Epidermal melanocyte (primary cell): Measurements from ENCODE around the gene SIGLEC1.

Source experiments
- DNase-seq: peaks from one replicate; pipeline ENCODE4 v3.0.0; 2011; ENCODE audit warnings: low spot score; ENCODE audit not compliant: insufficient read length

SIGLEC1 gene

DNA sequence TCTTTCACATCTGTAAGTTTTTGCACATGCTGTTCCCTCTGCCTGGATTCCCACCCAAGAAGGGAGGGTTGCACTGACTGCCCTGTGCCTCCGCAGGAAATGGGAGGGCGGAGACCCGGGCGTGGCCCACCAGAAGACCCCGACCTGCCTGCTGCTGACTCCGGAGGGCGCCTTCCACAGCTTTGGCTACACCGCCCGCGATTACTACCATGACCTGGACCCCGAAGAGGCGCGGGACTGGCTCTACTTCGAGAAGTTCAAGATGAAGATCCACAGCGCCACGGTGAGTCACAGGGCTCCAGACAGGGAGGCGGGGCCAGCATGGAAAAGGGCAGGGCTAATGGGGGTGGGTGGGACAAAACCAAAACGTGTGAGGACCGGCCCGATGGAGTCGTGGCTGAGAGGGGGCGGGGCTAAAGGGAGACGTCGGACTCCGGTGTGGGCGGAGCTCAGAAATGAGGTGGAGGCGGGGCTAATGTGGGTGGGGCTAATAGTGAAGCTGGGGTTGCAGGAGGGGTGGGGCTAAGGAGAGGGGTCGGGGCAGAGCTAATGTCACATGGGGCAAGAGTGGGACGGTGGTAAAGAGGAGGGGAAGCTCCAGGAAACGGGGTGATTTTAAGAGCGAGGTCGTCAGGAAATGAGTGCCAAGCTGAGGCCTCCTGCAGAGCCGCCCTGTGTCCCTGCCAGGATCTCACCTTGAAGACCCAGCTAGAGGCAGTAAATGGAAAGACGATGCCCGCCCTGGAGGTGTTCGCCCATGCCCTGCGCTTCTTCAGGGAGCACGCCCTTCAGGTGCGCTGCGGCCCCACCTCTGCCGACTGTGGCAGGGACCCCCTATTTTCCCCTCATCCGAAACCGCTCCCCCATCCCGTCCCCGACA is 32.6 kb upstream of the SIGLEC1 start:
- peak; percentile 52 for DNase-seq

DNA sequence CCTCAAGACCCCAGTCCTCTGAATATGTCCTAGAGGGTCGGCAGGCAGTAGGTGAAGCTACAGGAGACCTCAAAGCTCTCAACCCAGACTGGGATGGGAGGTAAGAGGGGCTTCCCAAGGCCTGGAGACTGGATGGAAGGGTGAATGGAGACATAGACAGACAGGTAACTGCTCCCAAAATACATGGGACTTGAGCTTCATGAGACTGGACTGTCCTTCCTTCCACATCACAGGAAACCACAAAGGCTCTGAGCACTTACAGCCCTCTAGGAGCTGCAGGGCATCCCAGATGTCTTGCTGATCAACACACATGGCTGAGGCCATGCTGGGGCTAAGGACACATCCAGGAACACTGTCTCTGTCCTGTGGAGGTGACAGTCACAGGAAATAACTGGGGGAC is 31.6 kb upstream of the SIGLEC1 start:
- no peak for DNase-seq

DNA sequence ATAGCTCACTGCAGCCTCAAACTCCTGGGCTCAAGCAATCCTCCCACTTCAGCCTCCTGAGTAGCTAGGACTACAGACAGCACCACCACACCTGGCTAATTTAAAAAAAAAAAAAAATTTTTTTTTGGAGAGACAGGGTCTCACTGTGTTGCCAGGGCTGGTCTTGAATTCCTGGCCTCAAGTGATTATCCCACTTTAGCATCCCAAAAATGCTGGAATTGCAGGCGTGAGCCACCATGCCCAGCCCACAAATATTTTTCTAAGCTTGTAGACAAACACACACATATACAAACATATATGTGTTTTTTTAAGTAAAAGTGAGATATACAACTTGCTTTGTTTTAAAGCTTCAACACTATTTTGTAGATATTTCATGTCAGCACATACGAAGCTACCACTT is 30.9 kb upstream of the SIGLEC1 start:
- no peak for DNase-seq

DNA sequence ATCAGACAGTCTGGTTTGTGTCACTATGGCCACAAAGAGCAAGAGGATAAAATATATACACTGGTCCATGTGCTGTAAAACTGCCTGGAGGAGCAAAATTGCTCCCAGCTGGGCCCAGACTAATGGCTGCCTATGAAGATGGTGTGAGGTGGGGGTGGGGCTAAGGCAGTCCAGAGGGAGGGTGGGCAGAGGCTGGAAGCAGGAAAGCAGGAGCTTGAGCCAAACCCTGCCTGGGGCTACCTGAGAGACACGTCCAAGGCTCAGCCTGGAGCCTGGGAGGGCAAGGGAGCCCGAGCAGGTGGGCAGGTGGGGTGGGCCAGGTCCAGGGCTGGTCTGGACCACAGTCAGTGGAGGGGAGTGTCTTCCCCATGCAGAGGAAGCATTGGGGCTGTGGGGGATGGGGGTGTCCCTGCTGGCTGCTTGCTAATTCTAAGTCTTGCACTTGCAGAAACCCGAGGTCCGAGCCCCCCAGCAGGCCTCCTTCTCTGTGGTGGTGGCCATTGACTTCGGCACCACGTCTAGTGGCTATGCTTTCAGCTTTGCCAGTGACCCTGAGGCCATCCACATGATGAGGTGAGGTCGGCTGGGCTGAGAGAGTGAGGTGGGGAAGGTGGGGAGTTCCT is 29.5 kb upstream of the SIGLEC1 start:
- no peak for DNase-seq

DNA sequence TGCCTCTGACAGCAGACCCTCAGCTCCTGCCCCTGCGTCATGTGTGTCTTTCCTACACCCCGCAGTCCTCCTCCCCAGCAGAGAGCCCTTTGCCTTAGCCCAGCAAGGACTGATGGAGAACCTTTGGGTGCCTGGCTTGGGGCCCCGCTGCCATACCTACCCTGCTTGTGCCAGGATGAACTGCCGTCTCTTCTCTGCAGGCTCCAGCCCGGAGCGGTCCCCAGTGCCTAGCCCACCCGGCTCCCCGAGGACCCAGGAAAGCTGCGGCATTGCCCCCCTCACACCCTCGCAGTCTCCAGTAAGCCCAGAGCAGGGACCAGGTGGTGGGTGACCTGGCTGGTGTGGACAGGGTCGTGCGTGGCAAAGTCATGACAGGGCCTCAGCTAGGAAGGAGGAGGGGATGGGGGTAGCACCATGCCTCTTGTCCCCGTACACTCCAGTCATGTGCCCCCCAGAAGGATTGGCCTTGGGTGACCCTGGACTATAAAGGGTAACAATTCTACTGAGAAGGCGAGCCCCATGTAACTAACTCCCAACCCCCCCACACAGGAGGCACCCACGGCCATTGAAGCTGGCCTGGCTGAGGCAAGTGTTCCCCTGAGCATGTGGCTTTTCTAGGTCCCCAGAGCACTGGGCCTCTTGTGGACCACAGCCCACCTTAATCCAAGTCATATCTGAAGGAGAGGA is 28.4 kb upstream of the SIGLEC1 start:
- DNase-seq, result no peak

DNA sequence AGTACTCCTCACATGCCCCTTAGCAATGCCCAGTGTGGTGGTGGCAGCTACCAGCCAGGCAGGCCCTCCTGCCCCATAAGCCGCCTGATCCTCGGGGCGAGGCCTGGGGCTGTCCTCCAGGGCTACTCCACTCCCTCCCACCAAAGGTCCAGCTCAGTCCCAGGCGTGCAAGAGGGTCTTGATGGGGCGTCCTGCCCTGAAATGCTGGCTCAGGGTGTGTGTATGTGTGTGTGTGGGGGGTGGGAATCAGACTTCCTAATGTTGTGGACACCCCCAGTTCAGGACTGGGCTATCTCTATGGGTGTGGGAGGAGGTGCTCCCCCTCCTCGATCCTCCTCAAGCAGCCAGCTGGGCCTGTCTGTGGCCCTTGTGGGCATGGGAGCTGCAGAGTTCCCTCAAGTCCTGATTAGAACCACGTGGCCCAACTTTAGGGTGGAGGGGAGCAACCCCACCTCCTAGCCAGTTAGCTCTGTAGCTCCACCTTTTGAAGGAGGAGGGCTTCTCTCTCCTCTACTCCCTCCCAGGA is 27.6 kb upstream of the SIGLEC1 start:
- no peak for DNase-seq

DNA sequence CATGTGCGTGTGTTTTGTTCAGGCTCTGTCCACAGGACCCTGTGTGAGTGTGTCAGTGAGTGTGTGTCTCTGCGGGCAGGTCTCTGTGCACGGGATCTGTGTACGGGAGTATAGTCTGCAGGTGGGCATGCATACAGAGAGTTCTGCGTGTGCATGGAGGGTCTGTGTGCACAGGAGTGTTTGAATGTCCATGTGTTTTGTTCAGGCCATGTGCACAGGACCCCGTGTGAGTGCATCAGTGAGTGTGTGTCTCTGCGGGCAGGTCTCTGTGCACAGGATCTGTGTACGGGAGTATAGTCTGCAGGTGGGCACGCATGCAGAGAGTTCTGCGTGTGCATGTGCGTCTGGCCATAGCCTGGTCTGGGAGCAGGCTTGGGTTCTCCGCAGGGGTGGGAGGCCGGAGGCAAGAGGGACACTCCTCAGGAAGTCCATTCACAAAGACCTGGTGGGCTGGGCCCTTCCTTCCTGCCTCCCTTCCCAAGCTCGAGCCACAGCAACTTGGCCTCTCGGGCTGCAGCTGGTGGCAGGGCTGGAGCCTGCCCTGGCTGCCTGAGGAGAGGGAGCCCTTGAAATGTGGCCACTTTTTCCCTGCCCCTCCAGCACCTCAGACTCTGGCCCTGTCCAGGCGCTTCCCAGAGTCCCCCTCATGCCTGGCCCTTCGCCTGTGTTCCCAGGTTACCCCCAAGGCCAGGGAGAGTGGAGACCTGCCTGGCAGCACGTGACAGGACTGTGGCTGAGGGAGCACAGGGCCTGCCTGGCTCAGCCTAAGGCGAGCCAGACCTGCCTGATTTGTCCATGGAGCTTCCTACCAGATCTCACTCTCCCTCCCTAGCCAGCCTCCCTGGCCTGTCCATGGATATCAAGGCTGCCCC is 26.9 kb upstream of the SIGLEC1 start:
- DNase-seq, result no peak

DNA sequence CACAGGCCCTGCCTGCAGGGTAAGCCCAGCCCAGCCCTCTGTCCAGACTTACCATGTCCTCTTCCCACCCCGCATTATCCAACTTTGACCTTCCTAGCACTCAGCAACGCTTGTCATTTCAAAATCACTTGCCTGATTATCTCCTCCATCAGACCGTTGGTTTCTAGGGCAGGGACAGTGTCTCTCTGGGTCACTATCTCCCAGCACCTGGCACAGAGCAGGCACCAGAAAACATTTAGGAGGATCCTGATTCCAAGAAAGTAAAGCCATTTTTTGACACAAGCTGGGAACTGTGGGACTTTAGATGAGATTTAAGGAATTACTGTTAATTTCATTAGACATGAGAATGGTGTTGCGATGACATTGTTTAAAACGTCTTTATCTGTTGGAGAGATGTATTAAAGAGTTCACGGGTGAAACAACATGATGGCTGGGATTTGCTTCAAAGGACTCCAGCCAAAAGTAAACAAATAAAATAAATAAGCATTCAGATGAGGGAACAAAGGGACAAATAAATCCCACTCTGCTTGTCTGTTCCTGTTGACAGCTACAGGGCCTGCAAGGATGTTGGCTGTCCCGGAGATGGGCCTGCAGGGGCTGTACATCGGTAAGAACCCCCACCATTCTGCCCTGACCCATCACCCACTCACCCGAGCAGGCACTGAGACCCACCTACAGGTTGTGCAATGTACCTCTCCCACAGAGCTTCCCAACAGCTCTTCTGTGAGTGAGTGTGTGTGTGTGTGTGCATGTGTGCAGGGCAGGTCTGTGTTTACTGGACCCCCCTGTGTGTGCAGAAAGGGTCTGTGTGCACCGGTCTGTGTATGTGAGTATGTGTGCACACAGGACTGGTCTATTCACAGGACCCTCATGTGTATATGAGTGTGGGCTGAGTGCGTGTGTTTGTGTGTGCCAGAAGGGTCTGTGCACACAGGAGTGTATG is 26.0 kb upstream of the SIGLEC1 start:
- DNase-seq, result no peak

DNA sequence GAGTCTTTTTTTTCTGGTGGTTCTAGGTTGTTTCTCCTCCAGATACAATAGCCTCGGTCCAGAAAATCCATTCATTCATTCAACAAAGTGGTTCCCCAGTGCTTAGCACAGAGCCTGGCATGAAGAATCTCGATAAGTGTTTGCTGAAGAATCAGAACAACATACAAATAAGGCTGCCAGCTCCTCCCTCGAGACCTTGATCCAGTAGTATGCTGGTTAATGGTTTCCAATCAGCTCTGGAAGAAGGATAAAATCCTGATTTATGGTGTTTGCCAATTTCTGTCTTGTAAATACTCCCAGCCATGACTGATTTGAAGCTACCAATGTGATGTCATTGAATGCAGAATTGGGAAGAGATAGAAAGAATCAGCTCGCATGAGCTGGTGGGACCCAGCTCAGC is 23.4 kb upstream of the SIGLEC1 start:
- DNase-seq, result peak; percentile 7

DNA sequence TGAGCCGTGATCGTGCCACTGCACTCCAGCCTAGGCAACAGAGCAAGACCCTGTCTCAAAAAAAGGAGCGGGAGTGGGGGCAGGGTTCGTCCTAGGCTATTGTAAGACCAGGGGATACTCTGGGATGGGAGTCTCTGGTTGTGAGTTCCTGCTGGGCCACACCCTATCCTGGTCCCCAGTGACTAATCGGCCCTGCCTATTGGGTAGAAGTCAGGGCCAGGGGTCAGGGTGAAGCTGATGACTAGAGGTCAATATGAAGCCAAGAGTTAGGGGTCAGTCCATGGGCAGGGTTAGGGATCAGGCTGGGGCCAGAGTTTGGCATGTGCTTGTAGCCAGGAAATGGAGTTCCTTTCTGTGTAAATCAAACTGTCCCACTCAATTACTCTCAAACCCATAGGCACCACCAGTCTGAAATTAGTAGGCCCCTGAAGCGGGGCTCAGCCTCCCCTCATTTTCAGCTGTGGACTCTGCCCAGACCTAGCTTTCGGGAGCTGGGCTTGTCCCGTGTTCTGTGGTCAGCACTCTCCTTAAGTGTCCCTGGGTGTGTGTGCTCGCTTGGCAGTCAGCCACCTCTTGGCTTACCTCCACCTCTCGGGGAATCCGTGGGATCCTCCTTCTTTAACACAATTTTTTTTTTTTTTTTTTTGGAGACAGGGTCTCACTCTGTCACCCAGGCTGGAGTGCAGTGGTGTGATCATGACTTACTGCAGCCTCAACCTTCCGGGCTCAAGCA is 21.9 kb upstream of the SIGLEC1 start:
- DNase-seq, result peak; percentile 8

DNA sequence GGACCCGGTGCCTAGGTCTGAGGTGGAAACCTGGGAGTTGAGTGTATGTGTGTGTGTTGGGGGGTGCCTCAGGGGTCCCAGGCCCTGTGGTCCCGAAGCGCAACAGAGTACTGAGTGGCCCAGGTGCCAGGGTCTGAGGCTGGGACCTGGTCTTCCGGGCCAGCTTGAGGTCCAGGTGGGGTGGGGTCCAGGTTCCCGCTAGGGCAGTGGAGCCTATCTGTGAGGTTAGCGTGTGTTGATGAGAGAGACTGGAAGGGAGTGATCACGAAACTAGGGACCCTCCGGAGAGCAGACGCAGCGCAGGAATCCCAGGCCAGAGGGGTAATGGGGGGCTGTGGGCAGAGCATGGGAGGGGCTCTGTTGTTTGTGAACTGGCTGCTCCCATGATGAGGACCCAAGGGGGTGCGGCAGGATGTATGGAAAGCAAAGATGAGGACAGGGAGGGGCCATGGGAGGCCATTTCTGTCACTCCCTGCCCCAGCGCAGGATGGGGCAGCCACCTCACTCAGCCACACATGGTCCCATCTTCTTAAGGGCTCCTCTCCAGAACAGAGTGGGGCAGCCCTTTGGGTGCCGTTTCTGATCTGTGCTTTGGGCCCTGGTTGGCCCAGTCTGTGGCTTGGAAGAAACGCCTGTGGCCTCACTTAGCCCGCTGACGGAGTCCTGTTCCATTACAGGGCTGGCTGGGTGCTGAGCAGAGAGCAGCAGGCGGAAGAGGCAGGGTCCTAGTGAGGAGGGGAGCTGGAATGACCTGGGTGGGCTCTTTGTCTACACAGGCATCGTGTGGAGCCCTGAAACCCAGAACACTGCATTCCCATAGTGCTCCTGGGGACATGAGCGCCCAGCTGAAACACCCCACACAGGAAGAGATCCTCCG is 21.0 kb upstream of the SIGLEC1 start:
- peak; percentile 12 for DNase-seq

DNA sequence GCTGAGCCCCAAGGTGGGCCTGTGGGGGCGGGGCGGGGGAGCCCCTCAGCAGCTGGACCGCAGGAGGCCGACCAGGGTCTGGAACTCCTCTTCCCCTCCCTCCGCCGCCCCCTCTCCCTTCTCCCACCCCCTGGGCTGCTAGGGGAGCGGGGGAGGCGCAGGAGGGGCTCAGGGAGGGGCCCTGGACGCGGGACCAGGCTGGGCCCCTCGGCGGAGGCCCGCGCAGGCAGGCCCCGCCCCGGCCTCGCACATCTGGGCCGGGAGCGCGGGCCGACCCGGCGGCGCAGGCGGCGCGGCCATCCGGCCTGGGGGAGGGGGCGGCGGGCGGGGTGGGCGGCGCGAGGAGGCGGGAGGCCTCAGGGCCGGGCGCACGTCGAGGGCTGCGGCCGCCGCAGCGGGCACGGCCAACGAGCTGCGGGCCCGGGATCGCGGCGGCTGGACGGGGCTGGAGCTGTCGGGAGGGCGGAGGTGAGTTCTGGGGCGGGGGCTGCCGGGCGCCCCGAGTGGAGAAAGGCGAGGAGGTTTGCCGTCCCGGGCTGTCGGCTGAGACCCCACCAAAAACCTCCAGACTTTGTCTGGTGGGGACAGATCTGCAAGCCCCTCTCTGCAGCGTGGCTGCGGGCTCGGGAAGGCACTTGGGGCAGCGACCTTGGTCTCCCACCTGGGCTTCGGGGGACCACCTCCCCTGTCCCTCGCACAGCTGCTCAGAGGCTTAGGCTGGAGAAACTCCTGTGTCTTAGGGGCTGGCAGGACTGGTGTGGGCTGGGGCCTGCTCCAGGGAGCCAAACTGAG is 20.1 kb upstream of the SIGLEC1 start, which contains the start of gene HSPA12B:
TSS of gene HSPA12B (plus strand) at position 359 of the 792 bp plus-strand sequence. CDS start 5,990 bp downstream, outside the sequence.
- DNase-seq, result peak; percentile 15

DNA sequence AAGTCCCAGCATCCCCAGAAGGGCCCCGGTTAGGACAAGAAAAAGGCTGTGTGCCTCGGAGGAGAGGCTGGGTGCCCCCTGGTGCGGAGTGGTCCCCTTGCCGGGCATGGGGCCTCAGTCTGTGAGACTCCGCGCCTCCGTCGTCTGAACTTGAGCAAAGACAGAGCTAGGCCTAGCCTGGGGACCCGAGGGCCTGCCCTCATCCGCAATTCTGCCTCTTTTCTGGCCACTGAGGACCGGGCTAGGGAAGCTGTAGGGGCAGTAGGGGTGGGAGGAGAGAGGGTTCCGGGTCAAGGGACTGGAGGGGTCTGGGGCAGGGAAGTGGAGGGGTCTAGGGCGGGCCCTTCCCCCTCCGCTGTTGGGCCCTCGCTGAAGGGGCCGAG is 19.5 kb upstream of the SIGLEC1 start:
- DNase-seq, result no peak

DNA sequence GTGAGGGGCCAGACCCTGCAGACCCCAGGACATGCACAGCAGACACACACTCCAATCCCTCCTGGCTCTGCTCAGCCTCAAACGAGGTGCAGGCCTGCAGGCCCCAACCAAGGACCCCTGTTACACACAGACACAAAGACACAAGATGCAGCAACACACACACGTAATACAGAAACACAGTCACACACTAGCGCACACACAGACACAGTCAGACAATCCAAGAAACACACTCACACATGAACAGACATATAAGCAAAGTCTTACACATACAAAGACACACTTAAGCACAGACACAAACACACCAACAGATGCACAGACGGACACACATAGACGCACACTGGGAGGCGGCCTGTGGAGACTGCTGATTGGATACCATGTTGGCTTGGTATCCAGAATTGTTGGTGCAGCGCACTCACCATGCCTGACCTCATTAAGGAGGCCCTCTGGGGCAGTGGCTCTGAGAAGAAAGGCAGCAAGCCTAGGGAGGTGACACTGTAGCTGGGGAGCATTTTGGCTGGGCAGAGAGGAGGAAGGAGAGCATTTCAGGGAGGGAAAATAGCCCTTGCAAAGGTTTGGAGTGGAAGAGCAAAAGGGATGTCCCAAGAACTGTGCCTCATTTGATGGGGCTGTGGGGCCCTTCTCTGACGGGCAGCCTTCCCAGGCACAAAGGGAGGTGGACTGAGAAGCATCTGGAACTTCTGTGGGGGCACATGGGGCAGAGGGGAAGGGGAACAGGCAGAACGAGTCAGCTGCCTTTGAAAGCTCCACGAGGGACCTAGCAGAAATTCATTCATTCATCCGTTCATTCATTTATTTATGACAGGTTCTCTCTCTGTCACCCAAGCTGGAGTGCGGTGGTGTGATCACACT is 18.6 kb upstream of the SIGLEC1 start:
- peak; percentile 11 for DNase-seq

DNA sequence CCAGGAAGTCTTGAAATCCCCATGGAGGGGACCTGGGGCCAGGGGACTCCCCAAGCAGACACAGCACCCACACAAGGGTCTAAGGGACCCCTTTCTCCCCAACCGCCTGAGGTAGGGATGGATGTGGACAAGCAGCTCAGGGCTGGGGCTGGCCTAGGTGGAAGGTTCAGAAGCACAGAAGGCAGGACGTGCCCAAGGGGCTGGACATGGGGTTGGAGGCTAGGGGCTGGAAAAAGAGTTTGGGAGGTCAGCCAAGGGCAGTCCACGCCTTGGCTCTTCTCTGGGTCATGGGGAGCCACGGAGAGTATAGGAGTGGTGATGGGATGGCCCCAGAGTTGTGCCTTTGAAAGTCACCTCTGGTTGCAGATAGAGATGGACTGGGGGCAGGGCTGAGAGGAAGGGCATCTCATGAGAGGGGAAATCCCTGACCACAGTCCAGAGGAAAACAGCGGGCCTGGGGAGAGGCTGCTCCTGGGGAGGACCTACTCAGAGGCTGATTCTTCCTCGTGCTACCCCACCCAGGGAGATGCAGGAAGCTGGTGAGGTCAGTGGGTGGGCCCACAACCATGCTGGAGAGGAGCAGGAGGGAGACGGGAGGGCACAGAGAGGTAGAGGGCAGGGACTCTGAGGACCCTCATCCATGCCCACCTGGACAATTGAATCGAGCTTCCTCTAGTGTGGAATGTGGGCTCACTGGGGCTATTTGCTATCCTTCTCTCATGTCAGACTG is 17.6 kb upstream of the SIGLEC1 start:
- DNase-seq, result no peak

DNA sequence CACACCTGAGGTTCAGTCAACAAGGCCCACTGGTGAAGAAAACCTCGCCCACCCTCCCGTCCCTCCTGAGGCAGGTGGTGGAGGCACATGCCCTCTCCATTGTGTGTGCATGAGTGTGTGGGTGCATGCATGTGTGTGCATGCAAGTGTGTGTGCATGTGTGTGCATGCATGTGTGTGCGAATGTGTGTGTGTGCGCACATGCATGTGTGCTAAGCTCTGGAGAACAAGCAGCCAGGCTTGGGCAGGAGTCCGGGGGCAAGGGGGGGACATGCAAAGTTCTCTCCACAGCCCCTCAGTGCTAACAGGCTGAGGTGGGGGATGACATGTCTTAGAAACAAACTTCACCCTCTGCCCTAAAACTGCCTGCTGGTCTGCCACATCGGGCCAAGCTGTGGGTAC is 17.0 kb upstream of the SIGLEC1 start:
- no peak for DNase-seq
